Vagina (tissue), 2 donors: ENCODE results near the gene TARS2.

ENCODE experiments used
- POLR2A ChIP-seq, 2 donors: fragments of 450-650 bp; IDR thresholded peaks; one replicate each; pipeline ENCODE4 v1.6.1; 2017; ENCODE audit warnings: antibody characterized with exemption in 2 of 2, mild to moderate bottlenecking in 2 of 2, moderate library complexity in 2 of 2
- POLR2AphosphoS5 ChIP-seq, 2 donors: sonication (generic); formaldehyde crosslinking; IDR thresholded peaks; one replicate each; pipeline ENCODE4 v1.9.0; 2017; ENCODE audit warnings: antibody characterized with exemption in 2 of 2, mild to moderate bottlenecking in 2 of 2, low read depth in 1 of 2; ENCODE audit not compliant: insufficient read depth in 1 of 2
- TF ChIP-seq, protein P1 (sequence below), 3 experiments: fragments of 450-650 bp in 2 of 3; fragments of 200-600 bp in 1 of 3; sonication (generic) in 1 of 3; IDR thresholded peaks; one replicate each; pipeline ENCODE4 v1.5.1; 2017 to 2019; ENCODE audit warnings: antibody characterized with exemption in 3 of 3, mild to moderate bottlenecking in 2 of 3, moderate library complexity in 2 of 3

DNA sequence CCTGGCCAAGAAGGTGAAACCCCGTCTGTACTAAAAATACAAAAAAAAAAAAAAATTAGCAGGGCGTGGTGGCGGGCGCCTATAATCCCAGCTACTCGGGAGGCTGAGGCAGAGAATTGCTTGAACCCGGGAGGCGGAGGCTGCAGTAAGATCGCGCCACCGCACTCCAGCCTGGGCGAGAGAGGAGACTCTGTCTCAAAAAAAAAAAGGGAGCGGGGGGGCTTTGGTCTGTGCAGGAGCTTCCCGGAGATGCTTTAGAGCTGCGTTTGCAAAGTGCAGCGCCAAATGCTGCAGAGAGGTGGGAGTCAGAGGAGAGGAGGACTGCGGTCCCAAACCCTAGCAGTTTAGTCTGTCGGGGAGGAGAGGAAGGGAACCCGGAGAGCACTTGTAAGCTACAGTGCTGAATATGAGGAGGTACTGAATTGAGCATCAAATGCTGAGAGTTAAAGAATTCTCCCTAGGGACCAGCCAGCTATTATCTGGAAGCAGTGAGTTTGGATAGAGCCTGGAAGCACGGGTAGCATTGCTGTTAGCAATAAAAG, 28.9 kb downstream of the TARS2 start:
- TF ChIP-seq, protein P1, sequence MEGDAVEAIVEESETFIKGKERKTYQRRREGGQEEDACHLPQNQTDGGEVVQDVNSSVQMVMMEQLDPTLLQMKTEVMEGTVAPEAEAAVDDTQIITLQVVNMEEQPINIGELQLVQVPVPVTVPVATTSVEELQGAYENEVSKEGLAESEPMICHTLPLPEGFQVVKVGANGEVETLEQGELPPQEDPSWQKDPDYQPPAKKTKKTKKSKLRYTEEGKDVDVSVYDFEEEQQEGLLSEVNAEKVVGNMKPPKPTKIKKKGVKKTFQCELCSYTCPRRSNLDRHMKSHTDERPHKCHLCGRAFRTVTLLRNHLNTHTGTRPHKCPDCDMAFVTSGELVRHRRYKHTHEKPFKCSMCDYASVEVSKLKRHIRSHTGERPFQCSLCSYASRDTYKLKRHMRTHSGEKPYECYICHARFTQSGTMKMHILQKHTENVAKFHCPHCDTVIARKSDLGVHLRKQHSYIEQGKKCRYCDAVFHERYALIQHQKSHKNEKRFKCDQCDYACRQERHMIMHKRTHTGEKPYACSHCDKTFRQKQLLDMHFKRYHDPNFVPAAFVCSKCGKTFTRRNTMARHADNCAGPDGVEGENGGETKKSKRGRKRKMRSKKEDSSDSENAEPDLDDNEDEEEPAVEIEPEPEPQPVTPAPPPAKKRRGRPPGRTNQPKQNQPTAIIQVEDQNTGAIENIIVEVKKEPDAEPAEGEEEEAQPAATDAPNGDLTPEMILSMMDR (IDR thresholded peaks at IDR 0.05): peak in 1 of 3 experiments; percentile 3
- TF ChIP-seq POLR2A (IDR thresholded peaks at IDR 0.05) (no peak), POLR2AphosphoS5 (IDR thresholded peaks at IDR 0.05; ENCODE audit: insufficient read depth in 1 of 2, low read depth in 1 of 2) (no peak)
